Measurements from ENCODE around the gene VPS13D.

VPS13D gene

GRCh38 chr1:12404918-12405317 is 175.1 kb downstream of the VPS13D start:
- no peak for DNase-seq (ENCODE audit: low read depth)
- H3K4me3 ChIP-seq (ENCODE audit: low read length) = no peak overlapping the region
- no peak for TF ChIP-seq CTCF (conservative IDR thresholded peaks at IDR 0.05; ENCODE audit: low read length)

- H3K4me3 ChIP-seq (ENCODE audit: low read length) = no peak overlapping the region
- peak; percentile 39 for TF ChIP-seq CTCF (conservative IDR thresholded peaks at IDR 0.05; ENCODE audit: low read length)
- peak; percentile 74 for DNase-seq (ENCODE audit: low read depth)
Measured at GRCh38 chr1:12405325-12406210, 175.7 kb downstream of the VPS13D start.

- DNase-seq (ENCODE audit: low read depth) = peak; percentile 88
- no peak overlapping the region for H3K4me3 ChIP-seq (ENCODE audit: low read length)
- no peak for TF ChIP-seq CTCF (conservative IDR thresholded peaks at IDR 0.05; ENCODE audit: low read length)
Measured at GRCh38 chr1:12406211-12407021, 176.6 kb downstream of the VPS13D start.

GRCh38 chr1:12407050-12407961 is 177.5 kb downstream of the VPS13D start:
- TF ChIP-seq CTCF (conservative IDR thresholded peaks at IDR 0.05; ENCODE audit: low read length) = peak; percentile 61
- no peak overlapping the region for H3K4me3 ChIP-seq (ENCODE audit: low read length)
- peak; percentile 80 for DNase-seq (ENCODE audit: low read depth)

GRCh38 chr1:12407962-12408454 is 178.2 kb downstream of the VPS13D start:
- TF ChIP-seq CTCF (conservative IDR thresholded peaks at IDR 0.05; ENCODE audit: low read length) = no peak
- no peak overlapping the region for H3K4me3 ChIP-seq (ENCODE audit: low read length)
- DNase-seq (ENCODE audit: low read depth) = no peak

- TF ChIP-seq CTCF (conservative IDR thresholded peaks at IDR 0.05; ENCODE audit: low read length) = no peak
- no peak overlapping the region for H3K4me3 ChIP-seq (ENCODE audit: low read length)
- DNase-seq (ENCODE audit: low read depth) = no peak
Measured at GRCh38 chr1:12408662-12409061, 178.8 kb downstream of the VPS13D start.

Measured in AG10803 (cell line).